SK-N-SH (cell line): ENCODE measurements around the gene TLR2. TPM values are rescaled to one million over a fixed set of nuclear protein-coding genes. Genes with fewer than 3 reads are reported as not detected.
A peak's percentile ranks its signal among the peaks of the same experiment; 100 is the strongest.

Source experiments
- CTCF ChIA-PET: fragments of 300-600, 350-600 bp; formaldehyde crosslinking; extraction: SDS; loops from one replicate; lab custom pipeline; 2021; lab: Yijun Ruan, JAX
- POLR2A ChIA-PET: fragments of 350-600 bp; sonication (Branson Sonifier 250); formaldehyde crosslinking; extraction: SDS; loops from one replicate; lab custom pipeline; 2020; ENCODE audit warnings: antibody characterized with exemption, inconsistent platforms; lab: Yijun Ruan, JAX
- DNase-seq: peaks from one replicate; pipeline ENCODE4 v3.0.0; 2012
- H2AFZ ChIP-seq: fragments of 200-600 bp; sonication (generic); 2 replicates; pipeline ENCODE4 v1.8.1; 2016; ENCODE audit warnings: antibody characterized with exemption, mild to moderate bottlenecking, low read depth
- H3F3A ChIP-seq: fragments of 200-600 bp; sonication (generic); replicated peaks from 2 replicates; pipeline ENCODE3; 2016; ENCODE audit warnings: antibody characterized with exemption, mild to moderate bottlenecking; ENCODE audit not compliant: insufficient read depth
- H3K27ac ChIP-seq, 2 experiments: fragments of 200-500 bp in 1 of 2; fragments of 200-600 bp in 1 of 2; sonication (Bioruptor generic) in 1 of 2; sonication (generic), shearing (Covaris generic) in 1 of 2; 2 replicates each; pipeline versions ENCODE4 v1.5.1 to v1.6.1; 2014 to 2016; ENCODE audit warnings: low read depth in 2 of 2, inconsistent platforms in 1 of 2, low read length in 1 of 2, mild to moderate bottlenecking in 1 of 2, mixed read lengths in 1 of 2
- H3K27me3 ChIP-seq: fragments of 200-600 bp; sonication (generic), shearing (Covaris generic); 2 replicates; pipeline ENCODE4 v1.6.1; 2016; ENCODE audit warnings: mixed run types; ENCODE audit not compliant: insufficient read depth
- H3K36me3 ChIP-seq, 2 experiments: fragments of 200-500 bp in 1 of 2; fragments of 200-600 bp in 1 of 2; sonication (Bioruptor generic) in 1 of 2; sonication (generic) in 1 of 2; replicated peaks in 1 of 2; 2 replicates each; pipeline versions ENCODE3 to v1.5.1; 2014 to 2016; ENCODE audit warnings: low read length in 1 of 2, mild to moderate bottlenecking in 1 of 2; ENCODE audit not compliant: insufficient read depth in 2 of 2, control insufficient read depth in 1 of 2
- H3K4me1 ChIP-seq, 2 experiments: fragments of 200-500 bp in 1 of 2; fragments of 200-600 bp in 1 of 2; sonication (Bioruptor generic) in 1 of 2; sonication (generic), shearing (Covaris generic) in 1 of 2; 2 replicates each; pipeline versions ENCODE4 v1.5.1 to v1.6.1; 2014 to 2016; ENCODE audit warnings: low read depth in 1 of 2, low read length in 1 of 2, mixed run types in 1 of 2; ENCODE audit not compliant: insufficient read depth in 2 of 2, control insufficient read depth in 1 of 2
- H3K4me2 ChIP-seq: fragments of 200-600 bp; sonication (generic), shearing (Covaris generic); 2 replicates; pipeline ENCODE4 v1.6.1; 2017; ENCODE audit warnings: mixed run types
- H3K4me3 ChIP-seq, 2 experiments: fragments of 200-500 bp in 1 of 2; fragments of 200-600 bp in 1 of 2; sonication (Bioruptor generic) in 1 of 2; sonication (generic), shearing (Covaris generic) in 1 of 2; 2 replicates each; pipeline versions ENCODE4 v1.5.1 to v1.8.1; 2014 to 2016; ENCODE audit warnings: low read depth in 2 of 2, inconsistent platforms in 1 of 2, low read length in 1 of 2, mild to moderate bottlenecking in 1 of 2, mixed read lengths in 1 of 2, moderate library complexity in 1 of 2
- H3K79me2 ChIP-seq: fragments of 200-600 bp; sonication (generic); 2 replicates; pipeline ENCODE4 v1.8.1; 2017; ENCODE audit warnings: mild to moderate bottlenecking; ENCODE audit not compliant: insufficient read depth
- H3K9ac ChIP-seq: fragments of 200-600 bp; sonication (generic); 2 replicates; pipeline ENCODE4 v1.6.1; 2017; ENCODE audit warnings: mixed run types
- H3K9me2 ChIP-seq: fragments of 200-600 bp; sonication (generic); 2 replicates; pipeline ENCODE4 v1.6.1; 2017; ENCODE audit warnings: mixed run types
- H3K9me3 ChIP-seq: fragments of 200-600 bp; sonication (generic); 2 replicates; pipeline ENCODE4 v1.6.1; 2017; ENCODE audit warnings: mixed run types, mild to moderate bottlenecking, moderate library complexity
- H4K20me1 ChIP-seq: fragments of 200-600 bp; sonication (generic); 2 replicates; pipeline ENCODE4 v1.6.1; 2017; ENCODE audit warnings: mild to moderate bottlenecking, mixed run types; ENCODE audit not compliant: insufficient read depth
- CHD2 ChIP-seq: fragments of 150-350 bp; IDR thresholded peaks from 2 replicates; pipeline ENCODE4 v1.6.1; 2018; ENCODE audit warnings: low read length; ENCODE audit not compliant: partially characterized antibody
- ELF1 ChIP-seq: IDR thresholded peaks from 2 replicates; pipeline ENCODE4 v1.4.0; 2012
- EP300 ChIP-seq, 2 experiments: IDR thresholded peaks; 2 replicates each; pipeline versions ENCODE4 v1.4.0 to v1.6.1; 2012; ENCODE audit warnings: borderline replicate concordance in 1 of 2, low read depth in 1 of 2, low read length in 1 of 2
- EZH2phosphoT487 ChIP-seq: fragments of 200-600 bp; sonication (generic); IDR thresholded peaks from 2 replicates; pipeline ENCODE4 v1.6.1; 2017; ENCODE audit warnings: low read depth, mixed run types, mild to moderate bottlenecking, antibody characterized with exemption, moderate library complexity, borderline replicate concordance
- FOSL2 ChIP-seq: IDR thresholded peaks from 2 replicates; pipeline ENCODE4 v1.4.0; 2012; ENCODE audit warnings: low read depth, mild to moderate bottlenecking, moderate library complexity, borderline replicate concordance
- FOXJ3 ChIP-seq: sonication (generic); formaldehyde crosslinking; IDR thresholded peaks from 2 replicates; pipeline ENCODE4 v1.5.1; 2020; ENCODE audit warnings: mild to moderate bottlenecking, missing genetic modification reagents
- GABPA ChIP-seq: IDR thresholded peaks from 2 replicates; pipeline ENCODE4 v1.4.0; 2012; ENCODE audit warnings: low read depth, mild to moderate bottlenecking
- JUND ChIP-seq: IDR thresholded peaks from 2 replicates; pipeline ENCODE4 v1.4.0; 2012
- MAX ChIP-seq: IDR thresholded peaks from 2 replicates; pipeline ENCODE4 v1.4.0; 2012; ENCODE audit warnings: low read depth
- MEF2A ChIP-seq: IDR thresholded peaks from 2 replicates; pipeline ENCODE4 v1.4.0; 2012; ENCODE audit warnings: low read depth, borderline replicate concordance
- MXI1 ChIP-seq: IDR thresholded peaks from 2 replicates; pipeline ENCODE4 v1.6.1; 2012; ENCODE audit warnings: mild to moderate bottlenecking, low read depth, low read length, improper control_type of control experiment
- NFIC ChIP-seq: IDR thresholded peaks from 2 replicates; pipeline ENCODE4 v1.4.0; 2012; ENCODE audit warnings: borderline replicate concordance
- NRF1 ChIP-seq: IDR thresholded peaks from 2 replicates; pipeline ENCODE4 v1.6.1; 2012; ENCODE audit warnings: low read depth, mild to moderate bottlenecking, low read length
- PBX3 ChIP-seq: IDR thresholded peaks from 2 replicates; pipeline ENCODE4; 2012
- POLR2AphosphoS5 ChIP-seq: IDR thresholded peaks from 2 replicates; pipeline ENCODE4 v1.6.1; 2012; ENCODE audit warnings: low read depth, low read length
- RAD21 ChIP-seq: IDR thresholded peaks from 2 replicates; pipeline ENCODE4 v1.6.1; 2012; ENCODE audit warnings: mild to moderate bottlenecking, low read length
- RCOR1 ChIP-seq: fragments of 150-350 bp; IDR thresholded peaks from 2 replicates; pipeline ENCODE4 v1.6.1; 2017; ENCODE audit warnings: antibody characterized with exemption, low read length
- REST ChIP-seq: IDR thresholded peaks from 2 replicates; pipeline ENCODE4 v1.6.1; 2012; ENCODE audit warnings: mild to moderate bottlenecking, low read depth, low read length, moderate library complexity
- RXRA ChIP-seq: IDR thresholded peaks from 2 replicates; pipeline ENCODE4 v1.4.0; 2012; ENCODE audit warnings: low read depth, mild to moderate bottlenecking, borderline replicate concordance
- SMC3 ChIP-seq: IDR thresholded peaks from 2 replicates; pipeline ENCODE4 v1.6.1; 2012; ENCODE audit warnings: low read depth, low read length, improper control_type of control experiment
- TCF12 ChIP-seq: IDR thresholded peaks from 2 replicates; pipeline ENCODE4 v1.4.0; 2012
- TEAD4 ChIP-seq: IDR thresholded peaks from 2 replicates; pipeline ENCODE4 v1.4.0; 2012; ENCODE audit warnings: mild to moderate bottlenecking, borderline replicate concordance; ENCODE audit not compliant: insufficient read depth
- USF1 ChIP-seq: IDR thresholded peaks from 2 replicates; pipeline ENCODE4 v1.4.0; 2012; ENCODE audit warnings: low read depth, borderline replicate concordance
- USF2 ChIP-seq: fragments of 150-350 bp; IDR thresholded peaks from 2 replicates; pipeline ENCODE4 v1.6.1; 2017; ENCODE audit warnings: antibody characterized with exemption, low read length, low read depth, borderline replicate concordance
- ZBTB33 ChIP-seq: IDR thresholded peaks from 2 replicates; pipeline ENCODE4 v1.4.0; 2012; ENCODE audit warnings: low read depth, borderline replicate concordance
- WGBS: methylation state at CpG from one replicate; pipeline ENCODE4 v1.1.6; 2017; ENCODE audit warnings: low lambda C conversion rate; 5-methylcytosine and 5-hydroxymethylcytosine counted together
- polyA plus RNA-seq, 3 experiments: library from polyadenylated mRNA; depleted of rRNA; stranded (reverse); fragments of >200 nt; gene quantifications; 2 replicates each; pipeline ENCODE4 v1.2.3, GENCODE V29; 2012

TLR2 gene
- polyA plus RNA-seq, 1 of the 3 experiments (the other 2 are of a cell fraction) = 0.18 TPM

GRCh38 chr4:153713866-153714646 is 30.0 kb downstream of the TLR2 start:
- H3K27me3 ChIP-seq = no peaks in the 10 kb centered on the region
- peaks cover 7% of the 10 kb centered on the region for H3F3A ChIP-seq
- H3K4me3 ChIP-seq = no peak overlapping the region
- 0 out of 2 replicates have a peak, but pooled peaks cover 3% of the 10 kb centered on the region for H3K9me3 ChIP-seq
- H3K9ac ChIP-seq = no peak overlapping the region
- 21% methylated on average over 2 of the region's 2 CpGs for WGBS
- CTCF ChIA-PET = no interaction called here
- no peak overlapping the region for H2AFZ ChIP-seq
- no peaks in the 10 kb centered on the region for H4K20me1 ChIP-seq
- H3K79me2 ChIP-seq = no peaks in the 10 kb centered on the region
- DNase-seq = no peak
- peaks cover 0 to 8% of the 10 kb centered on the region in 2 experiments; a peak in 1 of 4 replicates for H3K4me1 ChIP-seq
- peak overlapping the region; percentile 50; the same call in 1 of the 2 replicates for H3K4me2 ChIP-seq
- no peaks in the 10 kb centered on the region for H3K9me2 ChIP-seq
- POLR2A ChIA-PET = no interaction called here
- no peaks in the 10 kb centered on the region for H3K36me3 ChIP-seq
- H3K27ac ChIP-seq = peak overlapping the region in 1 of 2 experiments; percentile 44; a peak in 1 of 4 replicates
- TF ChIP-seq USF1 (no peak), EP300 (IDR thresholded peaks at IDR 0.05; ENCODE audit: borderline replicate concordance in 1 of 2, low read depth in 1 of 2, low read length in 1 of 2) (peak in 1 of 2 experiments; percentile 77; a peak in 1 of 4 replicates), POLR2AphosphoS5 (peak; percentile 65; the same call in 1 of the 2 replicates), TEAD4 (0 out of 2 replicates have a peak, but pooled peaks have one; percentile 45), FOXJ3 (CRISPR knock-in tag) (no peak), GABPA (no peak), REST (no peak), MEF2A (0 out of 2 replicates have a peak, but pooled peaks have one; percentile 29), JUND (peak; percentile 98), FOSL2 (peak; percentile 99), RXRA (peak; percentile 69; the same call in 1 of the 2 replicates), MAX (0 out of 2 replicates have a peak, but pooled peaks have one; percentile 30), ZBTB33 (no peak), ELF1 (no peak), SMC3 (no peak), USF2 (no peak), NRF1 (no peak), EZH2phosphoT487 (no peak), PBX3 (peak; percentile 93), RAD21 (no peak), CHD2 (no peak), RCOR1 (no peak), TCF12 (peak; percentile 77), MXI1 (no peak), NFIC (peak; percentile 61)
